GM12874 (cell line): ENCODE results near the gene INVS.

Experiments used
- TF ChIP-seq, protein P1 (sequence below): IDR thresholded peaks from 2 replicates; pipeline ENCODE4 v1.5.1; 2011; ENCODE audit warnings: low read depth, mild to moderate bottlenecking, control low read depth, low read length, moderate library complexity; ENCODE audit not compliant: insufficient read depth

The INVS gene

DNA sequence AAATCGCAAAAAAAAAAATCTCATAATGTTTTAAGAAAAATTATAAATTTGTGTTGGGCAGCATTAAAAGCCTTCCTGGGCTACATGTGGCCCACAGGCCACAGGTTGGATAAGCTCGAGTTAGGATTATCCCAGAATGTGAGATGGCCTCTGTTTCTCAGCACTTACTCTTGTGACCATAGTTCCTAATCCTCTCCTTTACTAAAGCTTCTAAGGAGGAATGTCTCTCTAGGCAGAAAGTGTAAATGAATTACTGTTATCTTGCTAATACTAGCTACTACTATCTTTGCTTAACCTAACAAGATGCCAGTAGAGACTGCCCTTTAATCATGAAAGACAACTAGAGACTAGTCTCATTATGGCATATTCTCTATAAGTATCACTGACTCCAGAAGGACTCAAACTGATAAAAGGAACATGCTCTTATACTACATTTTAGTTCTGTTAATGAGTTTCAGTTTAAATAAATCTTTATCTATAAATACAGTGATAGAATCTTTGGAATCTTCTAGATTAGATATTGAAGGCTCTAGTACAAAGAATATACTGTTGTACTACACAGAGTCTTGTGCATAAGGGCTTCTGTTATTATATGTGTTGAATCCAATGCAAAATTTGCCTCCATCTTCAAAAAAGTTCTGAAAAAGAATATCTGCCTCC is 13.8 kb downstream of the INVS start:
- TF ChIP-seq, protein P1, sequence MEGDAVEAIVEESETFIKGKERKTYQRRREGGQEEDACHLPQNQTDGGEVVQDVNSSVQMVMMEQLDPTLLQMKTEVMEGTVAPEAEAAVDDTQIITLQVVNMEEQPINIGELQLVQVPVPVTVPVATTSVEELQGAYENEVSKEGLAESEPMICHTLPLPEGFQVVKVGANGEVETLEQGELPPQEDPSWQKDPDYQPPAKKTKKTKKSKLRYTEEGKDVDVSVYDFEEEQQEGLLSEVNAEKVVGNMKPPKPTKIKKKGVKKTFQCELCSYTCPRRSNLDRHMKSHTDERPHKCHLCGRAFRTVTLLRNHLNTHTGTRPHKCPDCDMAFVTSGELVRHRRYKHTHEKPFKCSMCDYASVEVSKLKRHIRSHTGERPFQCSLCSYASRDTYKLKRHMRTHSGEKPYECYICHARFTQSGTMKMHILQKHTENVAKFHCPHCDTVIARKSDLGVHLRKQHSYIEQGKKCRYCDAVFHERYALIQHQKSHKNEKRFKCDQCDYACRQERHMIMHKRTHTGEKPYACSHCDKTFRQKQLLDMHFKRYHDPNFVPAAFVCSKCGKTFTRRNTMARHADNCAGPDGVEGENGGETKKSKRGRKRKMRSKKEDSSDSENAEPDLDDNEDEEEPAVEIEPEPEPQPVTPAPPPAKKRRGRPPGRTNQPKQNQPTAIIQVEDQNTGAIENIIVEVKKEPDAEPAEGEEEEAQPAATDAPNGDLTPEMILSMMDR = no peak

DNA sequence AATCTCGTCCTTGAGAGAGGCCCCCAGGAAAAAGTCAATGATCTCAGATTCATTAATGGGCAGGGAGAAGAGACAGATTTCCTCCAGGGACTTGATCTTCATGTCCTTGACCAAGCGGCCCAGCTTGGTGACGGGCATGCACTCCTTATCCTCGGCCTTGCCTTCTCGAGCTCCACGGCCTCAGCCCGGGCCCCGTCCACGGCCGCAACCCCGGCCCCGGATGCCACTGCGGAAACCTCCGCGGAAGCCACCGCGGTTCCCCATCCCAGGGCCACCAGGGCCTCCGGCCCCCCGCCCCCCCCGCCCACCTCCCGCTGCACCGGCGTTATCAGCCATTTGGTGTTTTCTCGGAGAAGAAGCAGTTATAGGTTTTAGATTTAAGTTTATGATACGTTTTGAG is 18.3 kb downstream of the INVS start:
- TF ChIP-seq, protein P1 = no peak

DNA sequence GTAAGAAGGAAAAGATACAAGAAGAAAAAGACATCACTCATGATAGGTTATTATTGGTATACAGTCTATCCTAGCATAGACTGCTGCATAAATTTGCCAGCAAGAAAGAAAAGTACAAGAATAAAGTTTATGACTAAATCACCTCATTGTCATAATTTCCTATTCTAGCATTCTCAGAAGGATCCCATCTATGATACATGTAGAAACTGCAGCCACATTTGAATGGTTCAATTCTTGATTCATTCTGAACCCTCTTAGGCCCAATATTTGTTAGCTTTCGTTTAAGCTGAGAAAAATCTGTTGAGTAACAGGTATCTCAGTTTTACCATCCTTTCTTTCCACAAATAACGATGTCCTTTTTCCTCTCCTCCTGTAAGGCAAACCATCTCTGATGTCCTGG is 21.2 kb downstream of the INVS start:
- TF ChIP-seq, protein P1 = no peak

DNA sequence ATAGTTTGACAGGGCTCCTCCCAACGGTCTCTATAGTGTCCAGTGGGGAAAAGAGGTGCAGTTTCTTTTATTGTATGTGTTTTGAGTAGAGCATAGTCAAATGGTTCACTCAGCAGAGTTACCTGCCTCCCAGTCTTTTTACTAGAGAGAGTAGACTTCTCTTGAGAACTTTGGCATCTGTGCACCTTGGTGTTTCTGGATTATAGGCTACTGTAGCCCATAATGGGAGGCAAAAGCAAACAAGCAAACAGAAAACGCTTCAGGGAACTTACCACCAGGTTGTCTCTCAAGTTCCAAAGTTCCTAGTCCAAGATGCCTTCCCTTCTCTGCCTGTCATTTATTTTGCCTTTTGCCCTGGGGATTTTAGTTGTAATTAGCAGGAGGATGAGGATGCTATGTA is 26.2 kb downstream of the INVS start:
- TF ChIP-seq, protein P1 = no peak

DNA sequence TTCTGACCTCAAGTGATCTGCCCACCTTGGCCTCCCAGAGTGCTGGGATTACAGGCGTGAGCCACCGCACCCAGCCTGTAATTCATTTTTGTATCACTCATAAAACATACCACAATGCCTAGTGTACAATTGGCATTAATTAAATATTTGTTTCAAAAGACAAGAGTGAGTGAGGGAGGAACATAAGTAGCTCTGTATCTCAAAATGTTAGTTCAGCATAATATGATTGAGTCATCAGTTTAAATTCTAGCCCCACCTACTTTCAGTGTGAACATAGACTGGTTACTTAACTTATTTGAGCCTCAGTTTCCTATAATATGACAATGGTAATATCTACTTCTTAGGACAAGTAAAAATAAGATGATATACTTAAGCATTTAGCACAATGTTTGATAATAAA is 26.9 kb downstream of the INVS start:
- TF ChIP-seq, protein P1 = no peak

DNA sequence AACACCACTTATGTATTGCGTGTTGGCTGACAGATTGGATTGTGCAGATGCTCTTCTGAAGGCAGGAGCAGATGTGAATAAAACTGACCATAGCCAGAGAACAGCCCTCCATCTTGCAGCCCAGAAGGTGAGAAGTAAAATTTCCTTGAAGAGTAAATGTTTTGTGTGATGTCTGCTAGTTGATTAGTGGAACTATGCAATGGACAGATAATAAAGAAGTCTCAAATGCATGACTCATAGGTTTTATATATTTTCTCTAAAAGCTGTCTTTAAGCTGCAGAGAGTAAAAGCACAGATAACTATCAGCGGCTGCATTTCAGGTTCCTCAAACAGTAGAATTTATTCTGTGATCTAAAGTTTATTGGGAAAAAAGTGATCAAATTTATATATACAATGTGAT is 27.4 kb downstream of the INVS start:
- TF ChIP-seq, protein P1 = no peak

DNA sequence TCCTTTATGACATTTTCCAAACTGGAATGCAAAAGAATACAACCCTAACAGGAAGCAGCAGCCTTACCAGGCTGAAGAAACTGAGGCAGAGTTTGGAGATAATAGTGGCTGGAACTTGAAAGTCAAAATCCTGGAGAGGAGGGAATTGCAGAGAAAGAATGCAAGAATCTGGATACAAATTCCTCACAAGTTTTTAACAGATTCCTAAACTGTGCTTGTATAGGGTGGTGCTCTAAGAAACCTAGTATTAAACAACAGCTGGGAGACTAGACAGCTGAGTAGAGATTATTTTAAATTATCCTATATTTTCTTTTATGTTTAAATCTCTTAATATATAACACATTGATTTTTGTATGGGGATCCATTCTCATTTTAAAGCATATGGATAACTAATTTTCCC is 30.7 kb downstream of the INVS start:
- TF ChIP-seq, protein P1 = no peak
